Keratinocyte (primary cell): ENCODE measurements around the gene CA12. TPM values are rescaled to one million over a fixed set of nuclear protein-coding genes. Genes with fewer than 3 reads are reported as not detected.

Experiments
- DNase-seq: peaks from one replicate; pipeline ENCODE4 v3.0.0-alpha.2; 2011; ENCODE audit warnings: low read depth, missing footprints, low spot score
- FAIRE-seq: peaks from 2 replicates; lab custom pipeline; 2011; peaks lifted over from hg19 to GRCh38; lab: Jason Lieb, UNC
- H2AFZ ChIP-seq: 2 replicates; pipeline ENCODE4 v1.6.0; 2012; ENCODE audit warnings: low read length, control low read depth, inconsistent platforms; ENCODE audit not compliant: control insufficient read depth
- H3K27ac ChIP-seq: 2 replicates; pipeline ENCODE4 v1.5.1; 2011; ENCODE audit warnings: low read length; ENCODE audit not compliant: control insufficient read depth, insufficient read depth
- H3K27me3 ChIP-seq: 3 replicates; pipeline ENCODE4 v1.6.0; 2011; ENCODE audit warnings: low read length; ENCODE audit not compliant: control insufficient read depth, insufficient read depth; ENCODE audit errors: extremely low read depth
- H3K36me3 ChIP-seq, 2 experiments: 2 replicates in 1 of 2; 3 replicates in 1 of 2; pipeline ENCODE4 v1.5.1; 2011; ENCODE audit warnings: low read length in 2 of 2, mild to moderate bottlenecking in 1 of 2; ENCODE audit not compliant: control insufficient read depth in 2 of 2, insufficient read depth in 2 of 2; ENCODE audit errors: extremely low read depth in 1 of 2
- H3K4me1 ChIP-seq: 3 replicates; pipeline ENCODE4 v1.5.1; 2011; ENCODE audit warnings: low read length; ENCODE audit not compliant: control insufficient read depth, insufficient read depth; ENCODE audit errors: extremely low read depth
- H3K4me2 ChIP-seq: 3 replicates; pipeline ENCODE4 v1.6.0; 2011; ENCODE audit warnings: low read depth, low read length; ENCODE audit not compliant: control insufficient read depth, insufficient read depth; ENCODE audit errors: extremely low read depth
- H3K4me3 ChIP-seq, 3 experiments: fragments of 200-600 bp in 1 of 3; sonication (generic) in 1 of 3; 2 replicates in 2 of 3; 3 replicates in 1 of 3; pipeline ENCODE4 v1.5.1; 2011 to 2016; ENCODE audit warnings: low read length in 3 of 3, mild to moderate bottlenecking in 3 of 3, control low read depth in 2 of 3, inconsistent platforms in 1 of 3, low read depth in 1 of 3, mixed read lengths in 1 of 3, mixed run types in 1 of 3, moderate library complexity in 1 of 3; ENCODE audit not compliant: control insufficient read depth in 2 of 3, insufficient read depth in 2 of 3; ENCODE audit errors: extremely low read depth in 1 of 3
- H3K79me2 ChIP-seq: 2 replicates; pipeline ENCODE4 v1.6.0; 2012; ENCODE audit warnings: low read length; ENCODE audit not compliant: control insufficient read depth, insufficient read depth
- H3K9ac ChIP-seq: 3 replicates; pipeline ENCODE4 v1.6.0; 2011; ENCODE audit warnings: low read length; ENCODE audit not compliant: control insufficient read depth, insufficient read depth; ENCODE audit errors: extremely low read depth
- H3K9me1 ChIP-seq: 3 replicates; pipeline ENCODE4 v1.6.0; 2011; ENCODE audit warnings: low read length; ENCODE audit not compliant: control insufficient read depth, insufficient read depth; ENCODE audit errors: extremely low read depth
- H3K9me3 ChIP-seq: 2 replicates; pipeline ENCODE4 v1.5.1; 2012; ENCODE audit warnings: low read depth, low read length; ENCODE audit not compliant: control insufficient read depth
- H4K20me1 ChIP-seq: 3 replicates; pipeline ENCODE4 v1.6.0; 2011; ENCODE audit warnings: low read length; ENCODE audit not compliant: control insufficient read depth, insufficient read depth; ENCODE audit errors: extremely low read depth
- EZH2 ChIP-seq: IDR thresholded peaks from one replicate; pipeline ENCODE4 v1.6.1; 2012; ENCODE audit warnings: inconsistent platforms, mild to moderate bottlenecking, low read length, moderate library complexity
- dilution Hi-C: fragments of 300-500 bp; cut with MboI; formaldehyde crosslinking; loops from one replicate; pipeline ENCODE4 v1.7.0; 2020; ENCODE audit warnings: low sequenced_read_pairs; ENCODE audit not compliant: extremely low pct_ligation_motif_present
- polyA plus RNA-seq, 5 experiments: library from polyadenylated mRNA; depleted of rRNA in 3 of 5; stranded (reverse) in 3 of 5; stranded (forward) in 1 of 5; unstranded in 1 of 5; fragments of >200 nt; gene quantifications; 1 replicate in 1 of 5; 2 replicates in 3 of 5; 3 replicates in 1 of 5; pipeline versions ENCODE4 v1.2.1 to v1.2.3, GENCODE V29; 2011 to 2012; ENCODE audit warnings: missing spikeins in 2 of 5, low read depth in 1 of 5, low replicate concordance in 1 of 5
- TF ChIP-seq, protein P1 (sequence below), 3 experiments: IDR thresholded peaks in 1 of 3; conservative IDR thresholded peaks in 1 of 3; optimal IDR thresholded peaks in 1 of 3; 2 replicates in 2 of 3; 3 replicates in 1 of 3; pipeline versions ENCODE3 to v1.5.1; 2011; ENCODE audit warnings: low read length in 3 of 3, mild to moderate bottlenecking in 3 of 3, moderate library complexity in 2 of 3, control low read depth in 1 of 3, inconsistent platforms in 1 of 3; ENCODE audit not compliant: insufficient read depth in 2 of 3; ENCODE audit errors: extremely low read depth in 1 of 3

CA12 gene
- polyA plus RNA-seq, 1 donor (not counting 4 experiments of a cell fraction or from before 2014, with no cell fraction given), result 158 TPM

DNA sequence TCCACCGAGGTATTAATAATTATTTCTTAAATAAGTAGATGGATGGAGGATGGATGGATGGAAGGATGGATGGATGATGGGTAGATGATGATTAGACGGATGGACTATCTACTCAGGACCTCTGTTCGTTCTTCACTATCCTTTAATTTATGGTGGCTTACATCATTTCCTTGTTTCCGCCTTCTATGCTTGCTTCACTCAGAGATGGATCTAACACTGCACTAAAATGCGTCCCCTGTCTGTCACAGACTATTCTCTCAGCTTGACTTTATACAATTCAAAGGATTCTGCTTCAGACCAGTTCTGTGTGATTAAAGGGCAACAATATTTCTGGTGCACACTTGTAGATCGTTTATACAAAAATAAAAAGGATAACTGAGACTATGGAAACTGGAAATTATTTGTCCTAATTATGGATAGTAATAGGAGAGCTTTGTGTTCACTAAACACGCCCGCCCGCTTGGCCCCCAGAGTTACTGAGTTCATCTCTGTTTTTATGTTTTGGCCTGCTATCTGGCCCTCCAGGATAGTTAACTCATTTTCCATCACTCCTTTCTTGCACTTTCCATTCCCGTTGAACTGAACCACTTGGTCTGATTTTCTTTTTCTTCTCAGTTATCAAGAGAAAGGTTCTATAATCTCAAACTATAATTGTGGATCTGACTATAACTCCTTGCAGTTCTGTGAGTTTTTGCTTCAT lies 41.4 kb upstream of the CA12 start:
- FAIRE-seq, result no peak
- Histone ChIP-seq H3K9me1 (no peaks in the 10 kb centered on the region), H3K9ac (no peak overlapping the region), H3K36me3 (no peaks in the 10 kb centered on the region), H3K27me3 (no peaks in the 10 kb centered on the region), H3K9me3 (no peaks in the 10 kb centered on the region), H2AFZ (no peak overlapping the region), H3K79me2 (no peaks in the 10 kb centered on the region), H4K20me1 (no peaks in the 10 kb centered on the region), H3K27ac (no peak overlapping the region), H3K4me3 (no peak overlapping the region), H3K4me2 (no peak overlapping the region), H3K4me1 (no peaks in the 10 kb centered on the region)
- dilution Hi-C loops, result no loop called here
- no peak for DNase-seq
- no peak for TF ChIP-seq EZH2
- TF ChIP-seq, protein P1, sequence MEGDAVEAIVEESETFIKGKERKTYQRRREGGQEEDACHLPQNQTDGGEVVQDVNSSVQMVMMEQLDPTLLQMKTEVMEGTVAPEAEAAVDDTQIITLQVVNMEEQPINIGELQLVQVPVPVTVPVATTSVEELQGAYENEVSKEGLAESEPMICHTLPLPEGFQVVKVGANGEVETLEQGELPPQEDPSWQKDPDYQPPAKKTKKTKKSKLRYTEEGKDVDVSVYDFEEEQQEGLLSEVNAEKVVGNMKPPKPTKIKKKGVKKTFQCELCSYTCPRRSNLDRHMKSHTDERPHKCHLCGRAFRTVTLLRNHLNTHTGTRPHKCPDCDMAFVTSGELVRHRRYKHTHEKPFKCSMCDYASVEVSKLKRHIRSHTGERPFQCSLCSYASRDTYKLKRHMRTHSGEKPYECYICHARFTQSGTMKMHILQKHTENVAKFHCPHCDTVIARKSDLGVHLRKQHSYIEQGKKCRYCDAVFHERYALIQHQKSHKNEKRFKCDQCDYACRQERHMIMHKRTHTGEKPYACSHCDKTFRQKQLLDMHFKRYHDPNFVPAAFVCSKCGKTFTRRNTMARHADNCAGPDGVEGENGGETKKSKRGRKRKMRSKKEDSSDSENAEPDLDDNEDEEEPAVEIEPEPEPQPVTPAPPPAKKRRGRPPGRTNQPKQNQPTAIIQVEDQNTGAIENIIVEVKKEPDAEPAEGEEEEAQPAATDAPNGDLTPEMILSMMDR (optimal IDR thresholded peaks at IDR 0.05 in 1 of 3, IDR thresholded peaks at IDR 0.05 in 1 of 3, conservative IDR thresholded peaks at IDR 0.05 in 1 of 3; ENCODE audit: extremely low read depth in 1 of 3, insufficient read depth in 2 of 3, low read length in 3 of 3), result no peak

DNA sequence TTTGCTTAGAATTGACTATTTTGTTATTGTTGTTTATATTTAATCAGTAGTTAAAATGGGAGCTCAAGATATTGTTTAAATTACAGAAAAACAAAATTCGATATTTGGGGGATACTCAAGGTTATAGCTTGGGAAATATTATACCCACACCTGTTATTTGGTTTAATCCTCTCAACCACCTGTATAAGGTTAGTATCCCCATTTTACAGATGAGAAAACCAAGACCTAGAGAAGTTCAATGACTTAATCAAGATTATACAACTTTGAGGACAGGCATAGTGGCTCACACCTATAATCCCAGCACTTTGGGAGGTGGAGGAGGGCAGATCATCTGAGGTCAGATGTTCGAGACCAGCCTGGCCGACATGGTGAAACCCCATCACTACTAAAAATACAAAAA lies 39.8 kb upstream of the CA12 start:
- FAIRE-seq, result no peak
- H4K20me1 ChIP-seq, result no peaks in the 10 kb centered on the region
- no peaks in the 10 kb centered on the region for H3K27me3 ChIP-seq
- TF ChIP-seq, protein P1 (optimal IDR thresholded peaks at IDR 0.05 in 1 of 3, IDR thresholded peaks at IDR 0.05 in 1 of 3, conservative IDR thresholded peaks at IDR 0.05 in 1 of 3; ENCODE audit: extremely low read depth in 1 of 3, insufficient read depth in 2 of 3, low read length in 3 of 3), result no peak
- TF ChIP-seq EZH2, result no peak
- no peak overlapping the region for H3K4me2 ChIP-seq
- no peak overlapping the region for H3K9ac ChIP-seq
- dilution Hi-C loops, result no loop called here
- H3K79me2 ChIP-seq, result no peaks in the 10 kb centered on the region
- H3K4me3 ChIP-seq, result no peak overlapping the region
- no peak for DNase-seq
- H3K36me3 ChIP-seq, result no peaks in the 10 kb centered on the region
- no peaks in the 10 kb centered on the region for H3K4me1 ChIP-seq
- no peak overlapping the region for H2AFZ ChIP-seq
- no peaks in the 10 kb centered on the region for H3K9me3 ChIP-seq
- H3K9me1 ChIP-seq, result no peaks in the 10 kb centered on the region
- no peak overlapping the region for H3K27ac ChIP-seq
